Measurements from ENCODE around the gene CNKSR1.
A peak's percentile ranks its signal among the peaks of the same experiment; 100 is the strongest.

The CNKSR1 gene

DNA sequence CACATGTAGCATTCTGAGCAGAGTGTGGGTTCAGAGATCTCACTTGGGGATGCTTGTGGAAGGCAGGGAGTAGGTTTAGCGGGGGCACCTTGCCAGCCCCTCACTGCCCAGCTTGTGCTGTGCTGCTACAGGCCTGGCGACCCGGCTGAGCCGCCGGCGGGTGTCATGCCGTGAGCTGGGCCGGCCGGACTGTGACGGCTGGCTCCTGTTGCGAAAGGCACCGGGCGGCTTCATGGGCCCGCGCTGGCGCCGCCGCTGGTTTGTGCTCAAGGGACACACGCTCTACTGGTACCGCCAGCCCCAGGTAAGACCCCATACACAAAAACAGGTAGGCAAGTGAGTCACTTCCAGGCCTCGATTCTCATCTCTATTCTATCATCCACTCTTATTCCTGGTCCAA, 7.6 kb downstream of the CNKSR1 start:
- no peak for DNase-seq (ENCODE audit: low spot score)

GRCh38 chr1:26187882-26188281, 10.6 kb downstream of the CNKSR1 start:
- no peak for DNase-seq (ENCODE audit: low spot score)

GRCh38 chr1:26188477-26188876, 11.2 kb downstream of the CNKSR1 start:
- DNase-seq (ENCODE audit: low spot score) = no peak

- no peak for DNase-seq (ENCODE audit: low spot score)
Observed at GRCh38 chr1:26189331-26189730, 12.0 kb downstream of the CNKSR1 start.

- no peak for DNase-seq (ENCODE audit: low spot score)
Observed at GRCh38 chr1:26189751-26190275, 12.5 kb downstream of the CNKSR1 start.

GRCh38 chr1:26190373-26190987, 13.2 kb downstream of the CNKSR1 start, which contains the start of gene CATSPER4:
Gene CATSPER4 (plus strand): TSS chr1:26190602. CDS start chr1:26190628, 26 bp downstream.
- DNase-seq (ENCODE audit: low spot score) = peak; percentile 37

GRCh38 chr1:26191739-26192138, 14.4 kb downstream of the CNKSR1 start:
- no peak for DNase-seq (ENCODE audit: low spot score)

GRCh38 chr1:26195805-26196204, 18.5 kb downstream of the CNKSR1 start:
- no peak for DNase-seq (ENCODE audit: low spot score)

DNA sequence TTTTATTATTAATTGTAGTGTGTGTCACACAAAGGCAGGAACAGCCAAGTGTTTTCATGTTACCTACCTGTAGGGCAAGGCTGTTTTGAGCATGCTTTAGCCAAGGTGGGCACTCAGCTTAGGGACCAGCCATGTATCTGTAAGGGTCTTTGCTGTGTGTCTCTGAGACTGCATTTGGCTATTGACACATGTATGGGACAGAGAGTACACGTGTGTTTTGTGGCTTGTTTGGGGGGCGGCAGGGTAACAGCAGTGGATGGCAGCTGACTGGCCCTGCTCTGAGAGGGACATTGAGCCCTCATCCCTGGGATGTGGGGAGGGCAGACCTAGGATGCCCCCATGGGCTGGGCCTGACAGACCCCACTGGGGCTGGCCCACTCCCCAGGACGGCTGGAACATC, 20.0 kb downstream of the CNKSR1 start:
- no peak for DNase-seq (ENCODE audit: low spot score)

DNA sequence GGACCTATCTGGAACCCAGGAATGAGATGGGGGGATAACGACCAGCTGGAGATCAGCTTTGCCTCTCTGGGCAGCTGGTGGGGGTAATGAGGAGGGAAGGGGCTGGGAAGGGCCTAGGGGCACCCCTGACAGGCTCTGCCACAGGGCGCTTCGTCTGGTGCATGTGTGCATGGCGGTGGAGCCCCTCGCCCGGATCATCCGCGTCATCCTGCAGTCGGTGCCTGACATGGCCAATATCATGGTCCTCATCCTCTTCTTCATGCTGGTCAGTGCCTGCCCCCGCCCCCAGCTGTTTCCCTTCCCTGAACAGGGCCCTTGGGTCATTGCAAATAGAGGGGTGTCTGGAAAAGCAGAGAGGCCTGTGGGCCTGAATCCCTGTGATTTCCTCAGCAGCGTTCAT, 20.5 kb downstream of the CNKSR1 start:
- DNase-seq (ENCODE audit: low spot score) = no peak

DNA sequence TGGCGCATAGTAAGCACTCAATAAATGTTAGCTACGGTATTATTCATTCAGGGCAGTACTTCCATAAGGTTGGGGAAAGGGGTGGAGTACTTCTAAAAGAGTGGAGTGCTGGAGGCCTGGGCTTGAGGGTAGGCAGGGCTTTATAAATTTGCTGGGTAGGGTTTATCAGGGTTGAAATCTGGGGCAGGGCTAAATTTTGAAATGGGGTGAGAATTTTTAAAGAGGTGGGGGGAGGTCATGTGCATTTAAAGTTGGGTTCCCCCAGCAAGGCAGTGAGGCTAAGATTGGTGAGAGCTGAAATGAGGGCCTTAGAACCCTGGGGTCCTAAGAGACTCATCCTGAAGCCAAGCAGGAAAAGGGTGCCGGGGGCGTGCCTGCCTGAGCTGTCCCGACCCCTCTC, 23.1 kb downstream of the CNKSR1 start:
- DNase-seq (ENCODE audit: low spot score) = no peak

GRCh38 chr1:26203642-26204318, 26.5 kb downstream of the CNKSR1 start:
- no peak for DNase-seq (ENCODE audit: low spot score)

- no peak for DNase-seq (ENCODE audit: low spot score)
Observed at GRCh38 chr1:26210147-26210870, 33.0 kb downstream of the CNKSR1 start.

- no peak for DNase-seq (ENCODE audit: low spot score)
Observed at GRCh38 chr1:26212726-26213125, 35.4 kb downstream of the CNKSR1 start.

DNA sequence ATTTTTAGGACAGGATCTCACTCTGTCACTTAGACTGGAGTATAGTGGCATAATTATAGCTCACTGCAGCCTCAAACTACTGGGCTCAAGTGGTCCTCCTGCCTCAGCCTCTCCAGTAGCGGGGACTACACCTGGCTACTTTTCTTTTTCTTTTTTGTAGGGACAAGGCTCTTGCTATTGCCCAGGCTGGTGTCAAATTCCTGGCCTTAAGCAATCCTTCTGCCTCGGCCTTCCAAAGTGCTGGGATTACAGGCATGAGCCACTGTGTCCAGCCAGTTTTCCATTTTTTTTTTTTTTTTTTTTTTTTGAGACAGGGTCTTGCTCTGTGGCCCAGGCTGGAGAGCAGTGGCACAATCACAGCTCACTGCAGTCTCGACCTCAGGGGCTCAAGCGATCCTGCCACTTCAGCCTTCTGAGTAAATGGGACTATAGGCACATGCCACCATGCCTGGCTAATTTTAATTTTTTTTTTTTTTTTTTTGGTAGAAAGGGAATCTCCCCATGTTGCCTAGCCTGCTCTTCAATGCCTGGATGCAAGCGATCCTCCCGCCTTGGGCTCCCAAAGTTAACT, 36.1 kb downstream of the CNKSR1 start:
- no peak for DNase-seq (ENCODE audit: low spot score)

- no peak for DNase-seq (ENCODE audit: low spot score)
Observed at GRCh38 chr1:26215246-26215645, 38.0 kb downstream of the CNKSR1 start.

- no peak for DNase-seq (ENCODE audit: low spot score)
Observed at GRCh38 chr1:26218906-26219494, 41.7 kb downstream of the CNKSR1 start.

DNA sequence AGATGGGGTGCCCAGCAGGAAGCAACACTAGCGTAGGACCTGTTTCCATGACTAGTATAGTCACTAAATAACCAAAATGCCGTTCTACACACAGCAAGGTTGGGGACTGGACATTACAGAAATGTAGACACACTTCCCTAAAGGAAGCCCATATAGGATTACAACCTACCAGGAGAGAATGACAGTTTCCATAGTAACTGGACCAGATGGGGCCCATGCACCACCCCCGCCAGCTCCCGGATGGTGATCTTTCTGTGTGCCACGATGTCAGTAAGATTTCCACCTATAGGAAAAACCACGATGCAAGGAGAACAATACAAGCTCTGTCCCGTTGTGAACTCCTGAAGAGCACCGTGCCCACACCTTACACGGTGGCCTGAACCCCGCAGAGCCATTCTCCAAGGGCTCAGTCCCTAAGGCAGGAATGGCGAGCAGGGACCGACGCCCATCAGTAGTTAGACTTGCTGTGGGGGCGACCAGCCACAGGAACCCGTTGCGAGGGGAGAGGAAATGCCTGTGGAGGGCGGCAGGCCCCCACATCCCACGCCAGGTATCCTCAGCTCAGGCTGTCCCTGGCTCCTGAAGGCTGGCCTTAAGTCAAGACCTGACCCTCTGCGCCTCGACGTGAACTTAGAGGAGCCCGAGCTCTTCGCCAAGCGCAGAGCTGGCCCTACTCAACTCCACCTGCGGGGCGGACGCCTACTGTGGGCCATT, 43.1 kb downstream of the CNKSR1 start:
- no peak for DNase-seq (ENCODE audit: low spot score)

DNA sequence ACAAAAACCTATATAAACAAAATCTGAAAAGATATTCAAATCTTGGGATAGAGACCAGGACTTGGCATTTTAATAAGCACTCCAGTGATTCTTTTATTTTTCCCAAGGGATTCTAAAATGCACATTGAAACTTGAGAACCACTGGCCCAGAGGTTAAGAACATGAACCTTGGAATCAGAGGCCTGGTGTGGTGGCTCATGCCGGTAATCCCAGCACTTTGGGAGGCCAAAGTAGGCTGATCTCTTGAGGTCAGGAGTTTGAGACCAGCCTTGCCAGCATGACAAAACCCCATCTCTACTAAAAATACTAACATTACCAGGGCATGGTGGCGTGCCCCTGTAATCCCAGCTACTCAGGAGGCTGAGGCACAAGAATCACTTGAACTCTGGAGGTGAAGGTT, 43.8 kb downstream of the CNKSR1 start:
- DNase-seq (ENCODE audit: low spot score) = no peak

DNA sequence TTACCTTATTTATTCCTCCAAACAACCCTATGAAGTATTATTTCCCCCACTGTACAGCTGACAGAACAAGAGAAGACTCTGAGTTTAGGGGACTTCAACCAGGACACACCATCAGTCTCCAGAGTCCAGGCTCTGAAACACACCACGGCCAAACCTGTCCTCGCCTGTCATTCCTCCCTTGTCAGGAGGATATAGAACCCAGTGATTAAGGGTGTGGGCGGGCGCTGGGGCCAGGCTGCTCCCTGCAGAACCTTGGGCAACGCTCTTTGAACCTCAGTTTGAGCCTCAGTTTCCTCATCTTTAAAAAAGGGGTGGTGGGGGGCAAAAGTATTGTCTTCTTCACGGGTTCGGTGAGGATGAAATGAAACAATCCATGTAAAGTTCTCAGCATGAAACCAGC, 47.3 kb downstream of the CNKSR1 start:
- no peak for DNase-seq (ENCODE audit: low spot score)

- peak; percentile 61 for DNase-seq (ENCODE audit: low spot score)
Observed at GRCh38 chr1:26225033-26225831, 47.9 kb downstream of the CNKSR1 start.
